HepG2 (cell line): ENCODE measurements around the gene RABIF. TPM values are rescaled to one million over a fixed set of nuclear protein-coding genes. Genes with fewer than 3 reads are reported as not detected.

Source experiments
- EP300 ChIP-seq, 3 experiments: sonication (generic) in 1 of 3; formaldehyde crosslinking in 1 of 3; IDR thresholded peaks; 2 replicates each; pipeline versions ENCODE4 v1.5.1 to v1.6.1; 2011 to 2020; ENCODE audit warnings: low read depth in 2 of 3, low read length in 2 of 3, borderline replicate concordance in 1 of 3, improper control_type of control experiment in 1 of 3, mild to moderate bottlenecking in 1 of 3, missing genetic modification reagents in 1 of 3, moderate library complexity in 1 of 3
- KDM6A ChIP-seq: IDR thresholded peaks from 2 replicates; pipeline ENCODE4 v1.6.1; 2016; ENCODE audit warnings: low read depth
- MAFF ChIP-seq: IDR thresholded peaks from 2 replicates; pipeline ENCODE4 v1.6.1; 2011; ENCODE audit warnings: low read depth, low read length, improper control_type of control experiment
- NFE2 ChIP-seq: sonication (generic); formaldehyde crosslinking; IDR thresholded peaks from 2 replicates; pipeline ENCODE4 v1.4.0; 2020; ENCODE audit warnings: missing genetic modification reagents
- SMC3 ChIP-seq: IDR thresholded peaks from 2 replicates; pipeline ENCODE4 v1.6.1; 2011; ENCODE audit warnings: low read length, improper control_type of control experiment
- TARDBP ChIP-seq: sonication (generic); formaldehyde crosslinking; IDR thresholded peaks from 2 replicates; pipeline ENCODE4 v1.8.0; 2022; ENCODE audit warnings: mild to moderate bottlenecking, missing genetic modification reagents
- ZNF446 ChIP-seq: sonication (generic); formaldehyde crosslinking; IDR thresholded peaks from 2 replicates; pipeline ENCODE4 v1.5.0; 2020; ENCODE audit warnings: mild to moderate bottlenecking, missing genetic modification reagents
- ZNF792 ChIP-seq: IDR thresholded peaks from 2 replicates; pipeline ENCODE4 v1.6.1; 2016
- polyA plus RNA-seq, 8 experiments: library from polyadenylated mRNA; depleted of rRNA in 3 of 8; stranded (reverse) in 7 of 8; unstranded in 1 of 8; fragments of >200 nt; fragmentation: Illumina TruSeq in 4 of 8; extraction: Trizol in 4 of 8; gene quantifications; 2 replicates each; pipeline versions ENCODE4 v1.2.1 to v1.2.3, GENCODE V29; 2011 to 2016; ENCODE audit warnings: low read depth in 4 of 8, missing spikeins in 1 of 8, mixed read lengths in 1 of 8; ENCODE audit not compliant: insufficient read depth in 1 of 8
- total RNA-seq, 5 experiments: library from RNA; depleted of rRNA; stranded (reverse); fragments of >200 nt; fragmentation: Illumina TruSeq; extraction: Trizol; gene quantifications; 2 replicates each; pipeline ENCODE4 v1.2.3, GENCODE V29; 2016; ENCODE audit warnings: low read depth in 1 of 5
- TF ChIP-seq, protein P1 (sequence below), 2 experiments: sonication (generic) in 1 of 2; formaldehyde crosslinking in 1 of 2; IDR thresholded peaks; 2 replicates each; pipeline versions ENCODE4 v1.4.0 to v1.6.1; 2018 to 2020; ENCODE audit warnings: missing genetic modification reagents in 2 of 2, borderline replicate concordance in 1 of 2, low read depth in 1 of 2, mild to moderate bottlenecking in 1 of 2, missing biosample characterization in 1 of 2
- TF ChIP-seq, protein P2 (sequence below): sonication (generic); IDR thresholded peaks from 2 replicates; pipeline ENCODE4 v1.6.1; 2016; ENCODE audit warnings: low read depth, borderline replicate concordance
- TF ChIP-seq, protein P3 (sequence below): sonication (generic); formaldehyde crosslinking; IDR thresholded peaks from 2 replicates; pipeline ENCODE4 v1.4.0; 2020; ENCODE audit warnings: mild to moderate bottlenecking, missing genetic modification reagents
- TF ChIP-seq, protein P4 (sequence below): sonication (generic); formaldehyde crosslinking; IDR thresholded peaks from 2 replicates; pipeline ENCODE4 v1.4.0; 2020; ENCODE audit warnings: missing genetic modification reagents
- TF ChIP-seq, protein P5 (sequence below), 2 experiments: sonication (generic) in 1 of 2; formaldehyde crosslinking in 1 of 2; IDR thresholded peaks; 2 replicates each; pipeline versions ENCODE4 v1.5.1 to v1.6.1; 2011 to 2020; ENCODE audit warnings: borderline replicate concordance in 1 of 2, low read depth in 1 of 2, low read length in 1 of 2, mild to moderate bottlenecking in 1 of 2, missing genetic modification reagents in 1 of 2, moderate library complexity in 1 of 2
- TF ChIP-seq, protein P6 (sequence below): sonication (generic); formaldehyde crosslinking; IDR thresholded peaks from 2 replicates; pipeline ENCODE4 v1.9.0; 2021; ENCODE audit warnings: missing genetic modification reagents, borderline replicate concordance

Gene RABIF
- total and polyA plus RNA-seq, 2 of the 13 experiments (the other 11 are each of a cell fraction or from before 2014, with no cell fraction given), result 7.6 to 8.3 TPM

DNA sequence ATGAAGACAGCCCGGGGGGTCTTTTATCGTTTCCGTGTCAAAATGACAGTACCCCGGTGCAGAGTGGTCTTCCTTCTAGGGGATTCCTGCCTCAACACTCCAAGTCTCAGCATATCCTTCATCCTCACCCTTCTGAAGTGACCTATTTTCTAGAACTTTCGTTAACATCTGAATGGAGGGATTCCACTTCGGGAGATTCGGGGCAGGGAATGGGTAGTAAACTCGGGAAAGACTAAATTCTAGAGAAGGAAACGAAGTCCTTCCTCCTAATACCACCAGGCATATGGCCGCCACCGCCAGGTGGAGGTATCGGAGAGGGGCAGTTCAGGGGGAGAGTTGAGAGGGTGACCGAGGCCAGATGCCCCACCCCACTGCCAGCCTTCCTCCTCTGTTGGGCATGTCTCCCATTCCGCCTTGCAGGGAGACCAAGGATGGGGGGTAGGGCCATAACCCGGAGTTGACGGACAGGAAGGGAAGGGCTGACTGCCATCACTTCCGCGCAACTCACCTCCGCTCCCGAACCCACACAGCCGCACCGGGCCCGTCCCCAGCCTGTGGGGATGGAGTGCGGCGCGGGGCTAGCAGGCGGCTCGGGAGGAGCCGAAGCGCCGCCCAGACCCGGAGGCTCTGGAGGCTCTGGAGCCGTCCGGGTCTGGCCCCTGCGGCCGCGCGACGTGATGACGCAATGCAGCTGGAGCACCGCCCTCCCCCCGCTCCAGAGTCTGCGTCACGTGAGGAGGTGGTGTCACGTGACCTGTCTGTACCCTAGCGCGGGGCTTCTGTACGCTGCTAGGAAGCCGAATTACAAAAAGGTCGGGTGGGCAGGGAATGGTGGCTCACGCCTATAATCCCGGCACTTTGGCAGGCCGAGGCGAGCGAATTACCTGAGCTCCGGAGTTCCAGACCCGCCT lies 37.9 kb upstream of the RABIF start, which contains the start of gene KLHL12 (continued):
- TF ChIP-seq, protein P1, sequence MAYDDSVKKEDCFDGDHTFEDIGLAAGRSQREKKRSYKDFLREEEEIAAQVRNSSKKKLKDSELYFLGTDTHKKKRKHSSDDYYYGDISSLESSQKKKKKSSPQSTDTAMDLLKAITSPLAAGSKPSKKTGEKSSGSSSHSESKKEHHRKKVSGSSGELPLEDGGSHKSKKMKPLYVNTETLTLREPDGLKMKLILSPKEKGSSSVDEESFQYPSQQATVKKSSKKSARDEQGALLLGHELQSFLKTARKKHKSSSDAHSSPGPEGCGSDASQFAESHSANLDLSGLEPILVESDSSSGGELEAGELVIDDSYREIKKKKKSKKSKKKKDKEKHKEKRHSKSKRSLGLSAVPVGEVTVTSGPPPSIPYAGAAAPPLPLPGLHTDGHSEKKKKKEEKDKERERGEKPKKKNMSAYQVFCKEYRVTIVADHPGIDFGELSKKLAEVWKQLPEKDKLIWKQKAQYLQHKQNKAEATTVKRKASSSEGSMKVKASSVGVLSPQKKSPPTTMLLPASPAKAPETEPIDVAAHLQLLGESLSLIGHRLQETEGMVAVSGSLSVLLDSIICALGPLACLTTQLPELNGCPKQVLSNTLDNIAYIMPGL (CRISPR knock-in tag; IDR thresholded peaks at IDR 0.05; ENCODE audit: borderline replicate concordance in 1 of 2, low read depth in 1 of 2), result peak; percentile 78 to 88
- no peak for TF ChIP-seq KDM6A (CRISPR knock-in tag)
- TF ChIP-seq, protein P2, sequence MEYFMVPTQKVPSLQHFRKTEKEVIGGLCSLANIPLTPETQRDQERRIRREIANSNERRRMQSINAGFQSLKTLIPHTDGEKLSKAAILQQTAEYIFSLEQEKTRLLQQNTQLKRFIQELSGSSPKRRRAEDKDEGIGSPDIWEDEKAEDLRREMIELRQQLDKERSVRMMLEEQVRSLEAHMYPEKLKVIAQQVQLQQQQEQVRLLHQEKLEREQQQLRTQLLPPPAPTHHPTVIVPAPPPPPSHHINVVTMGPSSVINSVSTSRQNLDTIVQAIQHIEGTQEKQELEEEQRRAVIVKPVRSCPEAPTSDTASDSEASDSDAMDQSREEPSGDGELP, result peak; percentile 70; the same call in 1 of the 2 replicates
- no peak for TF ChIP-seq ZNF446 (CRISPR knock-in tag)
- peak; percentile 89 for TF ChIP-seq ZNF792 (CRISPR knock-in tag)
- TF ChIP-seq, protein P3, sequence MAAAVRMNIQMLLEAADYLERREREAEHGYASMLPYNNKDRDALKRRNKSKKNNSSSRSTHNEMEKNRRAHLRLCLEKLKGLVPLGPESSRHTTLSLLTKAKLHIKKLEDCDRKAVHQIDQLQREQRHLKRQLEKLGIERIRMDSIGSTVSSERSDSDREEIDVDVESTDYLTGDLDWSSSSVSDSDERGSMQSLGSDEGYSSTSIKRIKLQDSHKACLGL (CRISPR knock-in tag), result peak; percentile 64
- TF ChIP-seq, protein P4, sequence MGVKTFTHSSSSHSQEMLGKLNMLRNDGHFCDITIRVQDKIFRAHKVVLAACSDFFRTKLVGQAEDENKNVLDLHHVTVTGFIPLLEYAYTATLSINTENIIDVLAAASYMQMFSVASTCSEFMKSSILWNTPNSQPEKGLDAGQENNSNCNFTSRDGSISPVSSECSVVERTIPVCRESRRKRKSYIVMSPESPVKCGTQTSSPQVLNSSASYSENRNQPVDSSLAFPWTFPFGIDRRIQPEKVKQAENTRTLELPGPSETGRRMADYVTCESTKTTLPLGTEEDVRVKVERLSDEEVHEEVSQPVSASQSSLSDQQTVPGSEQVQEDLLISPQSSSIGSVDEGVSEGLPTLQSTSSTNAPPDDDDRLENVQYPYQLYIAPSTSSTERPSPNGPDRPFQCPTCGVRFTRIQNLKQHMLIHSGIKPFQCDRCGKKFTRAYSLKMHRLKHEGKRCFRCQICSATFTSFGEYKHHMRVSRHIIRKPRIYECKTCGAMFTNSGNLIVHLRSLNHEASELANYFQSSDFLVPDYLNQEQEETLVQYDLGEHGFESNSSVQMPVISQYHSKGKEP (CRISPR knock-in tag), result peak; percentile 64; the same call in 1 of the 2 replicates
- TF ChIP-seq MAFF, result no peak
- TF ChIP-seq, protein P5, sequence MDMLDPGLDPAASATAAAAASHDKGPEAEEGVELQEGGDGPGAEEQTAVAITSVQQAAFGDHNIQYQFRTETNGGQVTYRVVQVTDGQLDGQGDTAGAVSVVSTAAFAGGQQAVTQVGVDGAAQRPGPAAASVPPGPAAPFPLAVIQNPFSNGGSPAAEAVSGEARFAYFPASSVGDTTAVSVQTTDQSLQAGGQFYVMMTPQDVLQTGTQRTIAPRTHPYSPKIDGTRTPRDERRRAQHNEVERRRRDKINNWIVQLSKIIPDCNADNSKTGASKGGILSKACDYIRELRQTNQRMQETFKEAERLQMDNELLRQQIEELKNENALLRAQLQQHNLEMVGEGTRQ (IDR thresholded peaks at IDR 0.05; ENCODE audit: low read depth, low read length), result peak; percentile 100
- TF ChIP-seq, protein P5 (CRISPR knock-in tag; IDR thresholded peaks at IDR 0.05; ENCODE audit: borderline replicate concordance), result peak; percentile 99
- peak in 1 of 2 experiments; percentile 58; a peak in 1 of 4 replicates for TF ChIP-seq EP300 (IDR thresholded peaks at IDR 0.05; ENCODE audit: low read depth in 2 of 2, low read length in 2 of 2)
- TF ChIP-seq EP300 (CRISPR knock-in tag; IDR thresholded peaks at IDR 0.05; ENCODE audit: borderline replicate concordance), result 0 out of 2 replicates have a peak, but pooled peaks have one; percentile 45
- no peak for TF ChIP-seq NFE2 (CRISPR knock-in tag)
- TF ChIP-seq TARDBP (CRISPR knock-in tag), result peak; percentile 71; the same call in 1 of the 2 replicates
- TF ChIP-seq, protein P6, sequence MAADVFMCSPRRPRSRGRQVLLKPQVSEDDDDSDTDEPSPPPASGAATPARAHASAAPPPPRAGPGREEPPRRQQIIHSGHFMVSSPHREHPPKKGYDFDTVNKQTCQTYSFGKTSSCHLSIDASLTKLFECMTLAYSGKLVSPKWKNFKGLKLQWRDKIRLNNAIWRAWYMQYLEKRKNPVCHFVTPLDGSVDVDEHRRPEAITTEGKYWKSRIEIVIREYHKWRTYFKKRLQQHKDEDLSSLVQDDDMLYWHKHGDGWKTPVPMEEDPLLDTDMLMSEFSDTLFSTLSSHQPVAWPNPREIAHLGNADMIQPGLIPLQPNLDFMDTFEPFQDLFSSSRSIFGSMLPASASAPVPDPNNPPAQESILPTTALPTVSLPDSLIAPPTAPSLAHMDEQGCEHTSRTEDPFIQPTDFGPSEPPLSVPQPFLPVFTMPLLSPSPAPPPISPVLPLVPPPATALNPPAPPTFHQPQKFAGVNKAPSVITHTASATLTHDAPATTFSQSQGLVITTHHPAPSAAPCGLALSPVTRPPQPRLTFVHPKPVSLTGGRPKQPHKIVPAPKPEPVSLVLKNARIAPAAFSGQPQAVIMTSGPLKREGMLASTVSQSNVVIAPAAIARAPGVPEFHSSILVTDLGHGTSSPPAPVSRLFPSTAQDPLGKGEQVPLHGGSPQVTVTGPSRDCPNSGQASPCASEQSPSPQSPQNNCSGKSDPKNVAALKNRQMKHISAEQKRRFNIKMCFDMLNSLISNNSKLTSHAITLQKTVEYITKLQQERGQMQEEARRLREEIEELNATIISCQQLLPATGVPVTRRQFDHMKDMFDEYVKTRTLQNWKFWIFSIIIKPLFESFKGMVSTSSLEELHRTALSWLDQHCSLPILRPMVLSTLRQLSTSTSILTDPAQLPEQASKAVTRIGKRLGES (CRISPR knock-in tag), result no peak
- TF ChIP-seq SMC3, result peak; percentile 42
